ENCODE results near the gene INTS7.
"Not testable (repeated sequence)": the region's sequence is repeated elsewhere in the genome, so short reads cannot be mapped to it uniquely, and the experiment has no call there.

Gene INTS7

DNA sequence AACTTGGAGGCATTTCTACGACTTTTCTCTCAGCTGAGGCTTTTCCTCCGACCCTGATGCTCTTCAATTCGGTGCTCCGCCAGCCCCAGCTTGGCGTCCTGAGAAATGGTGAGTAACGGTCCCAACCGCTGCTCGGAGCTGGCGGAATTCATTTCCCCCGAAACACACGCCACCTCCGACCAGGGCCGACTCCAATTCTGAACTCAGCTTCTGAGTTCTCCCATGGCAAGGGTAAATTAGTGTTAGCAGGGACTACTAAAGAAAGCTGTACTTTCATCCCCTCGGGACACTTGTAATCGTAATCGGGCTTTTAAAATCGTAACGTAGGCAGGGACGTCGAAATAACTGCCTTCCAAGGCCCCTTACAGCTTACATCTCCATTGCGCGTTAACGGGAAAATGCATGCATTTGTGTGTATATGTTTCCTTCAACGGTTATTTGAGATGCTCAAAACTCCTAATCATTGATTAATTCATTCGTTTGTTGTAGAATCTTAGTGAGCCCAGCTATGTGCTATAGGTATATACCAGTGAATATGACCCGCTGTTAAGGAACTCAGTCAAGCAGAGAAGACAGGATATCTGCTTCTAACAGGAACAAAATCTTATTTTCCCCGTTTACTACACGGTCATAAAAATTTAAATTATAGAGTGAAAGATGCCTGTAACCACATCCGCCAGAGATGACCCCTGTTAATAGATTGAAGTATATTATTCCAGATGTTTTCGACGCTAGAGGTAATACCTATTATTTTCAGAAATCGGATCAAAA lies 663 bp upstream of the INTS7 start:
- no peak for DNase-seq (ENCODE audit: low spot score)

DNA sequence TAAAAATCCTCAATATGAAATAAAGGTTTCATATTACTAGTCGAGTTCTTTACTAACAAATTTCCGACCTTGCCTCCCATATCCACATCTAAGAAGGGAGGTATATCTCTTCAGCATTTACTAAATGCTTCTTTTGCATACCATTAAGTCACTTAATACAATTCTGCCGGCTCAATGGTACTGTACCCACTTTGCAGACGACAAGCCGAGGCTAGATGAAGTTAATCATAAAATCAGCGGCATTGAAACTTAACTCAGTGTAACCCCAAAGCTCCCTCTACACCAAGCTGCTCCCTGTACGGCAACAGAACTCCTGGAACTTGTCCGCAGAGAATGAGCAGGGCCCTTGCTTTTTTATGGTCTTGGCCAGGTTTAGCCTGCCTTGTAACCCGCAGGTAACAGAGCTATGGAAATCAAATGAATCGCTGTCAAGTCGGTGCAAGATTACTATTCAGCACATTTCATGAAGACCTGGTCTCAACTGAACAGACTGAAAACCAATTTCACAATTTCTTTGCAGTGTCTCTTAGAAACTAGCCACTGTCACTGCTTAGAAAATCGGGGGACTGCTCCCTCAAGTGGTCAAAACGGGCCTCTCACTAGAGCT lies 738 bp downstream of the INTS7 start:
- DNase-seq (ENCODE audit: low spot score), result no peak

DNA sequence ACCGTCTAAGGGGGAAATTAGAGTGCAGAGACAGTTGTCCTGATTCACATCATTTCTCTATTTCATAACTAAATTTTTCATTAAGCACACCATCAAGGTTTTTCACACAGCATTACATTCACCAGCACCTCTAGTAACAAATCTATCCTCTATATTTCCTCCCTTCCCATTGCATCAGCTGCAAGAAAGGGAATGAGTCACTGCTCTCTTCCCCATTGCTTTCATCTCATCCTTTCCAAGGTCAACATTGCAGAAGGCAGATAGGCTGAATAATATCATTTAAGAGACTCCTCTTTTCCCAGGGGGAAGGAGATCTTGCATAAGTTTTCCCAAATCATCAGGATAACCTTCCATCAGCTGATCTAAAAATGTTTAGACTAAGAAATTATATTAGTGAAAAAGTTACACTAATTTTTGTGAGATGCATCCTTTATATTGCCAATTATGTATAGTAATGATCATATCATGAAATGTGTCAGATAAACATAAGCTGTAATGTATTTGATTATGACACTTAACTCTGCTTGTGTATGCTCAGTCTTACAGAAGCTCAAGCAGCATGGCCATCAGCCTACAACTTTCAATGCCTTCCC lies 4.3 kb downstream of the INTS7 start:
- no peak for DNase-seq (ENCODE audit: low spot score)

DNA sequence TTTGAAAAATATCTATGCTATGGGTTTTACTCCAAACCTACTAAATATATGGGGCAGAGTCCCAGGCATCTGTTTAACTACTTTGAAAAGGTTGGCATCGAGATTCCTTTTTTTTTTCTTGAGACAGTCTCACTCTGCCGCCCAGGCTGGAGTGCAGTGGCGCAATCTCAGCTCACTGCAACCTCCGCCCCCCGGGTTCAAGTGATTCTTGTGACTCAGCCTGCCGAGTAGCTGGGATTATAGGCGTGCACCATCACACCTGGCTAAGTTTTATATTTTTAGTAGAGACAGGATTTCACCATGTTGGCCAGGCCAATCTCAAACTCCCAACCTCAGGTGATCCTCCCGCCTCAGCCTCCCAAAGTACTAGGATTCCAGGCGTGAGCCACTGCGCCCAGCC lies 7.6 kb downstream of the INTS7 start:
- DNase-seq (ENCODE audit: low spot score), result not testable (repeated sequence)

DNA sequence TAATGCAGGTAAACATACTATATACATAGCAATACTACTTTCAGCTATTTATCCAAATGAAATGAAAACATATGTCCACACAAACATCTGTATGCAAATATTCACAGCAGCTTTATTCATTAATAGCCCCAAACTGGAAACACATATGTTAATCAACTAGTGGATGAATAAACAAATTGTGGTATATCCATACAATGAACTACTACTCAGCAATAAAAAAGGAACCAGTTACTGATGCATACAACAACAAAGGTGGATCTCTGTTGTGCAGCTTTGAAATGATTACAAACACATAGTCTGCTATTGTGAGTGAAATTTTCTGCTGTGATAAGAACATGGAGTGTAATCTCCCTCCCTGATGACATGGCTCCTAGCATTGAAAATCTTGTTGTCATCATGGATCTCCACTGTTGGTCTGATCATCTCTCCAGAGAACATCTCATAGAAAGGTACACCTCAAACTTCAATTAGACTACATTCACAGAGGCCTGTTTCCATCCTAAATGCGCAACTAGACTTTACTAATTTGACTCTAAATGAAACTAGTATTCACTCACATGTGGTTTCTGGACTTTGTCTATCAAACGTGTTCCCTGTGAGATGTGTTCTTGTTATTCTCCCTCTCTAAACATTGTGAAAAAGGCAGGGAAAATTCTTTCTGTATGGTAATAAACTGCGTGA lies 10.7 kb downstream of the INTS7 start:
- no peak for DNase-seq (ENCODE audit: low spot score)

DNA sequence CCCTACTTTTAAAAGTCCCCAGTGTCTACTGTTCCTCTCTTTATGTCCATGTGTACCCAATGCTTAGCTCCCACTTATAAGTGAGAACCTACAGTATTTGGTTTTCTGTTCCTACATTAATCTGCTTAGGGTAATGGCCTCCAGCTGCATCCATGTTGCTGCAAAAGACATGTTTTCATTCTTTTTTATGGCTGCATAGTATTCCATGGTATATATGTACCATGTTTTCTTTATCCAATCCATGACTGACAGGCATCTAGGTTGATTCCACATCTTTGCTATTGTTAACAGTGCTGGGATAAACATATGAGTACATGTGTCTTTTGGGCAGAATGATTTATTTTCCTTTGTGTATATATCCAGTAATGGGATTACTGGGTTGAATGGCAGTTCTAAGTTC lies 12.4 kb downstream of the INTS7 start:
- not testable (repeated sequence) for DNase-seq (ENCODE audit: low spot score)

DNA sequence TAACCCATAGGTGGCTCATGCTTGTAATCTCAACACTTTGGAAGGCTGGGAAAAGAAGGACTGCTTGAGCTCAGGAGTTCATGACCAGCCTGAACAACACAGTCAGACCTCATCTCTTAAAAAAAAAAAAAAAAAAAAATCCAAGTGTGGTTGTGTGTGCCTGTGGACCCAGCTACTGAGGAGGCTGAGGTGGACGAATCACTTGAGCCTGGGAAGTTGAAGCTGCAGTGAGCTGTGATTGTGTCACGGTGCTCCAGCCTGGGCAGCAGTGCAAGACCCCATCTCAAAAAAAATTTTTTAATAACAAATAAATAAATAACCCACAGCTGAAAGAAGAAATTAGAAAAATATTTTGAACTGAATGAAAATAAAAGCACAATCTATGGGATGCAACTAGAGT lies 13.8 kb downstream of the INTS7 start:
- no peak for DNase-seq (ENCODE audit: low spot score)

DNA sequence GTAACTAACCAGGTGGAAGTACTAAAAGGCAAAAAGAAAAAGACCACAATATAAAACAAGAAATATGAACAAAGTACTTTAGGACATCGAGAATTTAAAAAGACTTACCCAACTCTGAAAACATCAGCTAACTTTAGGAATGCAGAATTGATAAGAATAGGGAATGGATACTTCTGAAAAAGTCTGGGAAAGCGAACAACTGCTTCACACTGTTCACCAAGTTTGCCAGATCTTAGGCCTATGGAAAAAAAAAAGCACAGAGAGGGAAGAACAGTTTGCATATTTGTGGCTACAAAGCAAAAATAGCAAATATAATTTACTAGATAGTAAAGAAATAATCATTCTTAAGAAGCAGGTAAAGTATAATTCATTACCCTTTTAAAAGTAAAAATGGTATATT lies 14.4 kb downstream of the INTS7 start:
- DNase-seq (ENCODE audit: low spot score), result no peak

DNA sequence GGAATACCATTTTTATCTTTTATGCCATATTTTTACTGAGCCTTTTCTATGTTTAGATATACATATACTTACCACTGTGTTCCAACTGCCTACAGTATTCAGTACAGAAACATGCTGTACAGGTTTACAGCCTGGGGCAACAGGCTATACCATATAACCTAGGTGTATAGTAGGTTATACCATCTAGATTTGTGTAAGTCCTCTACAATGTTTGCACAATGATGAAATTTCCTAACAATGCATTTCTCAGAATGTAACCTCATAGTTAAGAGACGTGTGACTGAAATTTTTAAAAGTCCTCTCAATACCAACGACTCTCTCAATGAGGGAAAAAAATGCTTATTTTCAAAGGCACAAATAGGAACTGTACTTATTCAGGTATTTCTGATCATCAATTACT lies 21.7 kb downstream of the INTS7 start:
- DNase-seq (ENCODE audit: low spot score), result no peak

DNA sequence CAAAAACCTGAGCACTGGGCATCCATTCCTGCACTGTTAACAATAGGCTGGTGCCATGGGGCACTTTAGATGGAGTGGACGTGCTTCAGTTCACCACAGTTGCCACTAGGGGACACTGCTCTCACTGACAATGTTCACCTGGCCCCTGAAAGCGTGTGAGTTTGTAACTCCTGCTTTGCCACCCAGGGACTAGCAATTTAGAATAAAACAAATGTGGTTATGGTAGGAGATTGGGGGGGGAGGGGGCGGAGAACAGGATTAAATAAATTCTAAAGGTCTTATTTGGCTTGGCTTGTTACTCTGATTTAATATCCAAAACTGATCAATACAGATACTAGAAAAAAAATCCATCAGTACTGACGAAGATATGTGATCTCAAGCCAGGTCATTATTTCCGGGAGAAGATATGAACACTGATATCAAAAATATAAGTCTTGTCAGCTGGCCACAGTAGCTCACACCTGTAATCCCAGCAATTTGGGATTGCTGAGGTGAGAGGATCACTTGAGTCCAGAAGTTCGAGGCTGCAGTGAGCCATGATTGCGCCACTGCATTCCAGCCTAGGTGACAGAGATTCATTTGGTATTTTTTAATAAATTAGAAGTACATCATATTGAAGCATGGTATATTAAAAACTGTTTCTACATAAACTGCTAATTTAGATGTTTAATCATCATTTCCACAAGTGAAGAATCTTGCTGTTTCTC lies 23.2 kb downstream of the INTS7 start:
- peak; percentile 52 for DNase-seq (ENCODE audit: low spot score)

DNA sequence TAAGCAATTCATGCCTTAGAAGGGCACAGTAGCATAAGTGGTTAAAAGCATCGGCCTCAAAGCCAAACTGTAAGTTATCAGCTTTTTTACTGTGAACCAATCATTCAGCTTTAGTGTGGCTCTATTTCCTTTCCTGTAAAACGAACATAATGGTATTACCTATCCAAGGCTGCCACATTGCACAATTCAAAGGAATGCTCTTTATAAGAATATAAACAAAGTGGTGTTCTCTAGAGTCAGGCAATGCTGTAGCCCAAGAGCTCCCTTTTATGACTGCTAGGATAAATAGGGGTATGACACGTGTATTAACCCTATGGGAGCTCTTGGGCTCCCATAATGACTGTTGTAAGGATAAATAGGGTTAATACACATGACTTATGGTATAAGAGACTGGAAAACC lies 25.4 kb downstream of the INTS7 start:
- DNase-seq (ENCODE audit: low spot score), result no peak

DNA sequence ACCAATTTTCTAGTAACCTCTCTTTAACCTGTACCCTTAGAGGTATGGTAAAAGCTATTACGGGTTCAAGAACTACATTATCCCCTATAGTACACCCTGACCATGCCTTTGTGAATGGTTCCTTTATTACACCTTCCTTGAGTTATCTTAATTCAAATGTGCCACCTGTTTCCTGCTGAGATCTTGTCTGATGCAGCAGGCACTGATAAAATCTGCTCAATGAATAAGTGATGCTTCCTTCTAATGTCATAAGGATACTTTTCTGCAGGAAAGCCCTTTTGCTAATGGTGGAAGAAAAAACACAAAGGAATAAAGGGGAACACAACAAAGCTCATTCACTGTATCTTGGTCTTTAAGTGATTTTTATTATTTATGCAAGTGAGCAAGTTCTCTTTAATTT lies 25.8 kb downstream of the INTS7 start:
- DNase-seq (ENCODE audit: low spot score), result no peak

DNA sequence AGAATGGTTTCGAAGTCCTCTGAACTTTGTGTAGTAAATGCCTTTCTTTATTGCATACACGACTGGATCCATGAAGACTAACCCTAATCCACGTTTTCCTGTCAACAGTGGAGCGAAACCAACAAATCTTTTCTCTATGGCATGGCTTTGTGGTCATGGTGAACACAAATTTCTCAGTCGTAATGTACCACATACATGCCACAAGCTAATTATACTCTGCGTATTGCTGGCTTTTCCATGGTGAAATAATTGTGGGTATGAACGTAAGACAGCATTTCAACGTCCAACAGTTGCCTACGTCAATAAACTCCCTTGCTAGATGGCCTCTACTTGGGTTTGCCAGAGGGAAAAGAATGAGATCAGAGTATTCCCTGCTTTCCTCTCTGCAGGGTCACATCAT lies 27.5 kb downstream of the INTS7 start:
- DNase-seq (ENCODE audit: low spot score), result no peak

DNA sequence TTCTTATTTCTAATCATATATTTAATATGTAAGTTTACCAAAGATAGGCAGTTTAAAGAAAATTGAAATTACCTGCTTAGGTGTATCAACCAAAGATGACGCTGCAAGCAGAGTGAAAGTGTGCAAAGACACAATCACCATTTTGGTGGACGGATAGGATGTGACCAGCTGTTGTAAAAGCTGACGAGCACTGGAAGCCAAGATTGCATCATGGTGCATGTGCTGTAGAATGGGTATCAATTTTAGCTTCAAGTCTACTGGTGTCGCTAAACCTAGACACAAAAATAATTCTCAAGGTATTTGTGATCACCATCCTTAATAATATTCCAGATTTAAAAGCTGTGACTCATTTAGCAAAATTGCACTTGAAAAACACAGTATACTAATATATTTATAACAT lies 28.2 kb downstream of the INTS7 start:
- DNase-seq (ENCODE audit: low spot score), result no peak

DNA sequence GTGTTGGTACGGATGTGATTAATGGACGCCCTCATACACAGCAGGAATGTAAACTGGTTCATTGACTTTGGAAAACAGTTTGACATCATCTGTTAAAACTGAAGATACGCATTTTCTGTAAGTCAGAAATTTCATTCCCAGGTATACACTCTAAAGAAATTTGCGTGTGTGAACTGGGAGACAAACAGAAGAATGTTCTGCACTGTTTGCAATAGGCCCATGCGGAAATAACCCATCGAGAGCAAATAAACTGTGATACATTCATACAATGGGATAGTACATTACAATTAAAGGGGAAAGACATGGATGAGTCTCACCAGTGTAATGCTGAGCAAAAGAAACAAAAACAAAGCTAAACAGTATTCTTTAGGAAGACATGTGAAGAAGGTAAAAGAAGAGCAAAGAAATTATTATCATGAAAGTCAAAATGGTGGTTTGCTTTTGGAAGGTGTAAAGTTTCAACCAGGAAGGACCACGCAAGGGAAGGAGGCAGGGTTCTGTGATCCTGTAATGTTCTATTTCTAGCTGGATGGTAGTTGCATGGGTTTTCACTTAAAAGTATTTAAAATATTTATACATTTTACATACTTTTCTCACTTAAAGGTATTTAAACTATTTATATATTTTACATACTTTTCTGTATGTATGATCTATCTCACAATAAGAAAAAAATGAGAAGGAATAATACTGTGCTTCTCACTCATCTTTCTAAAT lies 30.3 kb downstream of the INTS7 start:
- DNase-seq (ENCODE audit: low spot score), result no peak

DNA sequence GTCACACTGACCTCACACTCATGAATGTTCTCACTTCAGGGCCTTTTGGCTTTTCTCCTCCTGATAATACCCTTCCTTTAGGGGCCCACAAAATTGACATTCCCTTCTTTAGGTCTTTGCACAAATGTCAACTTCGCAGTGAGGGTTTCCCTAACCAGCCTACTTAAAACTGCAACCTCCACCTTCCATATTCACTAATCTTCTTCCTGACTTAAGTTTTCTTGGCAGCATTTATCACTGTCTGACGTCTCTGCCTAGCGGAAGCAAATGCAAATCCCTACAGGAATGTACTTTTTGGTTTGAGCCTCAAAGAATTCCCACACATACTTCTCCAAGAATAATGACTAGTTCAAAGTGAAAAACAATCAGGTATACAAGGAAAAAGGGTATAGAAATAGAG lies 32.8 kb downstream of the INTS7 start:
- no peak for DNase-seq (ENCODE audit: low spot score)

DNA sequence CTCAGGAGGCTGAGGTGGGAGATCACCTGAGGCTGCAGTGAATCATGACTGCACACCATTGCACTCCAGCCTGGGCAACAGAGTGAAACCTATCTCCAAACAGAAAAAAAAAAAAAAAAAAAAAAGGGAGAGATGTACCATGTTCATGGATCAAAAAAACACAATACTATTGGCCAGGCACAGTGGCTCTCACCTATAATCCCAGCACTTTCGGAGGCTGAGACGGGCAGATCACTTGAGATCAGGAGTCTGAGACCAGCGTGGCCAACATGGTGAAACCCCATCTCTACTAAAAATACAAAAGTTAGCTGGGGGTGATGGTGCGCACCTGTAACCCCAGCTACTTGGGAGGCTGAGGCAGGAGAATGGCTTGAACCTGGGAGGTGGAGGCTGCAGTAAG lies 37.9 kb downstream of the INTS7 start:
- DNase-seq (ENCODE audit: low spot score), result not testable (repeated sequence)

DNA sequence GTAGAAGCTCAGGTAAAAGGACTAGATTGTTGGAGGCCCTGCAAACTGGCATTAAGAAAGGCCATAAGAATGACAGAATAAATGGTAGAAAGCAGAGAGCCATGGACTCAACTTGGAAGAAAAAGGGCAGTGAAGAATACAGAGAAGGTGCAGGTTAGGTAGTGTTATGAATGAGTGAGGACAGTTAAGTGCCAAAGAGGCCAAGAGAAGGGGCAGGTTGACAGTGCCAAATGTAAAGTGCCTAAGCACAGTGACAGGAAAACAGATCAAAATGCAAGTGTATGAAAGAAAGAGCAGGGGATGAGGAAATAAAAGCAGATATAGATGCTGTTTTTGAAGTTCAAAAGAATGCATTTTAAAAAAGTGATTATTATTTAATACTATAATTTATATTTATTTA lies 43.7 kb downstream of the INTS7 start:
- no peak for DNase-seq (ENCODE audit: low spot score)

DNA sequence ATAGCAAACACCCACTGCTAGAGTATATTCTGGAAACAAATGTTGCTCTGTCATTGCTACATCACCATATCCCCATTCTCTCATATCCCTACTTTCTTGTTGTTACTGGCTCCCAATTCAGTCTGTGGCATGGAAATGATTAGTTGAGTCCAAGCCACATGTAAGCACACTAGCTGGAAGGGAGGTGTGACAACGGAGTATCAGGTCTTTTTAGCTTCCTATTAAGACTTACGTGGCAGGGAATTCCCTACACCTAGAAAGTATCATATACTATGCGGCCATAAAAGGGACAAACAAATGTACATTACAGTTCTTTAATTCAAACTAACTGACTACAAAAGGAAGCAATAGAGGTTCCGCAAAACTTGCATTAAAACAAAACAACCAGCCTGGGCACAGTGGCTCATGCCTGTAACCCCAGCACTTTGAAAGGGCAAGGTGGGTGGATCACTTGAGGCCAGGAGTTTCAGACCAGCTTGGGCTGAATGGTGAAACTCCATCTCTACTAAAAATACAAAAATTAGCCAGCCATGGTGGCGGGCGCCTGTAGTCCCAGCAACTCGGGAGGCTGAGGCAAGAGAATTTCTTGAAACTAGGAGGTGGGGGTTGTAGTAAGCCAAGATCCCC lies 48.6 kb downstream of the INTS7 start:
- DNase-seq (ENCODE audit: low spot score), result no peak

DNA sequence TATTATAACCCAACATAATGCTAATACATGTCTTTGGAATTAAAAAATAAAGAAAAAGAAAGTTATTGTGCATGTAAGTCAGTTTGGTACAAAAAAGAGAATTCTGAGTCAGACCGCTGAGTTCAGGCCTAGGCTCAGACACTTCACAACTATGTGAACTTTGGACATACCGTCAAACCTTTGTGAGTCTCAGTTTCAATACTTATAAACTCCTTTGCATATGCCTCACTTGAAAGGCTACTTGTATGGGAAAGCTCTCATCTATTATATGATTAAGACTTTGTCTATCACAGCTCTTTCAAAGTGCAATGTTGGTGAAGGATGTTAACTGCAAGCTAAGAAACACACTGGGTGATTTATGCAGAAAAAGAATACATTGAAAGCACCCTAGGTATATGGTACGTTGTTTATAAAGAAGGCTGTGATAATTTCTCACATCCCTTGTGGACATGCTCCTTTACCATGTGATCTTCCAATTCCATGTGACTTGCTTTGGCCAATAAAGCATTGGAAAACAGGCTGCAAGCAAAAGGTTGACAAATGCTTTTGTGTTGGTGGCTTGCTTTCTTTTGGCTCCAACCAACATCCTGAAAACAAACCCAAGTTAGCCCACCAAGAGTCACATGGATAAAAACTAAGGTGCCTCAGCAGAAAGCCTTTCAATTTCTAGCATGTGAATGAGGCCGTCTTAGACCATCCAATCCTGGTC lies 49.6 kb downstream of the INTS7 start:
- no peak for DNase-seq (ENCODE audit: low spot score)

DNA sequence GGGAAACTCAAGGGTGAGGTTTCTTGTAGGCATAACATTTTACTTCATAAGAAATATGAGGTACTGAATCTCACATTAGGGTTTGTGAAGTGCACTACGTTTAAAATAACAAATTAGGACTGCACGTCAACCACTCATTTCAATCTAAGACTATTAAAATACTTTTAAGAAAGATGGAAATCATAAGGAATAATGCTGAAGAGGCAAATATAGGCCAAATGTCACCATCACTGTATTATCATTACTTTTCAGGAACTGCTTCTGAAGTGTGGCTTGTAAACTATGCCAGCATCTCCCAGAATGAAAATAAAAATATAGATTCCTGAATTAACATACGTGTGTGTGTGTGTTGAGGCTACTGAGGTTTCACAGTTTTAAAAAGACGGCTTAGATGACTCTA lies 56.8 kb downstream of the INTS7 start:
- no peak for DNase-seq (ENCODE audit: low spot score)

All from globus pallidus (tissue), 1 donor.